ENCODE measurements around the gene GPR52.

- no peak for TF ChIP-seq CTCF (conservative IDR thresholded peaks at IDR 0.05 in 1 of 2, IDR thresholded peaks at IDR 0.05 in 1 of 2; ENCODE audit: extremely low read depth in 1 of 2, insufficient read depth in 1 of 2, low read depth in 1 of 2, low read length in 2 of 2)
- no peak for TF ChIP-seq EZH2 (IDR thresholded peaks at IDR 0.05; ENCODE audit: borderline replicate concordance, low read length)
Measured at GRCh38 chr1:174448974-174449373, 1.2 kb downstream of the GPR52 start.
